H4 (cell line): ENCODE results near the gene KATNIP. TPM values are rescaled to one million over a fixed set of nuclear protein-coding genes. Genes with fewer than 3 reads are reported as not detected.

Experiments
- DNase-seq: peaks from one replicate; pipeline ENCODE4 v3.0.0-alpha.2; 2015; ENCODE audit warnings: low spot score
- total RNA-seq: library from RNA; depleted of rRNA; stranded (reverse); fragments of >200 nt; shearing (Covaris generic); gene quantifications from 2 replicates; pipeline ENCODE4 v1.2.3, GENCODE V29; 2014; rRNA removed

KATNIP gene
- total RNA-seq, 1 experiment from 2014 or later = 8.4 TPM

DNA sequence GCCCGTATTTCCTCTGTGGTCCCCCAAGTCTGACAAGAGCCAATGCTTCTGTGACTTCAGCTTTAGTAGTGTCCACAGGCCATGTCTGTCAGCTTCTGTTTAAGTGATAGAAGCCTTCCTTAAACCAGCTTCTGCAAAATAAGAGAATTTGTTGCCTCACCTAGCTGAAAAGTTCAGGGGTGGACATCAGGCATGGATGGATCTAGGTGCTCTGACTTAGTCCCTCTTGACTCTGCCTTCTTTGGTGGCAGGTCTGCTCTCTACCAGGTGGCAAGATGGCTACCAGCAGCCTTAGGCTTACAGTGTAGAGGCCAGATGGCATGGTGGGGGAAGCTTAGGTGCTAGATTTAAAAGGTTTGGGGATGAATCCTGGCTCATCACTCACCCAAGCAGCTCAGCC, 33.7 kb downstream of the KATNIP start:
- DNase-seq = no peak

- DNase-seq = no peak
These were observed 35.3 kb downstream of the KATNIP start for GRCh38 chr16:27585200-27585599.

DNA sequence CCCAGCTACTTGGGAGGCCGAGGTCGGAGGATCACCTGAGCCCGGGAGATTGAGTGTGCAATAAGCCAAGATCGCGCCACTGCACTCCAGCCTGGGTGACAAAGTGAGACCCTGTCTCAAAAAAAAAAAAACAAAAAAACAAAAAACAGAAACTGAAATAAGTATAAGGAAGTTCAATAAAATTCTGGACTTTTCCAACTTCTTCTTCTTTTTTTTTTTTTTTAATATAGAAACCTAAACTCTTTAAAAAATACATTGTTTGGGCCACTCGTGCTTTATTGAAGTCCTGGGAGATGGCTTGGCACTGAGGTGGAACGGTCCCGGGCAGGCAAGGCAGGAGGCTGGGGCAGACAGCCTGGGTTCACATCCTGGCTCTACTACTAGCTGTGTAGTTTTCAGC, 36.8 kb downstream of the KATNIP start:
- DNase-seq = no peak

DNA sequence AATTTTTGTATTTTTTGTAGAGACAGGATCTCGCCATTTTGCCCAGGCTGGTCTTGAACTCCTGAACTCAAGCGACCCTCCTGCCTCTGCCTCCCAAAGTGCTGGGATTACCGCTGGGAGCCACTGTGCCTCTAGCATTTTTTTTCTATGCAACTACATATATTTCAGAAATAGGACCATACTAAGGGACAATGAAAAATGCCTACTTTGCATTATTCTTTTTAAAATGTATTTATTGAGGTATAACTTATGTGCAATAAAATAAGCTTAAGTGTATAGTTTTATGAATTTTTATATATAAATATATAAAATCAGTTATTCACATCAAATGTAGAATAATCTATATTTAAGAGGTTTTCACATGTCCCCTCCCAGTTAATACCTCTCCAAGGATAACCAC, 38.1 kb downstream of the KATNIP start:
- no peak for DNase-seq

- no peak for DNase-seq
These were observed 41.9 kb downstream of the KATNIP start for GRCh38 chr16:27591837-27592236.

- DNase-seq = no peak
These were observed 45.5 kb downstream of the KATNIP start for GRCh38 chr16:27595475-27595874.

- DNase-seq = no peak
These were observed 46.0 kb downstream of the KATNIP start for GRCh38 chr16:27595993-27596392.

DNA sequence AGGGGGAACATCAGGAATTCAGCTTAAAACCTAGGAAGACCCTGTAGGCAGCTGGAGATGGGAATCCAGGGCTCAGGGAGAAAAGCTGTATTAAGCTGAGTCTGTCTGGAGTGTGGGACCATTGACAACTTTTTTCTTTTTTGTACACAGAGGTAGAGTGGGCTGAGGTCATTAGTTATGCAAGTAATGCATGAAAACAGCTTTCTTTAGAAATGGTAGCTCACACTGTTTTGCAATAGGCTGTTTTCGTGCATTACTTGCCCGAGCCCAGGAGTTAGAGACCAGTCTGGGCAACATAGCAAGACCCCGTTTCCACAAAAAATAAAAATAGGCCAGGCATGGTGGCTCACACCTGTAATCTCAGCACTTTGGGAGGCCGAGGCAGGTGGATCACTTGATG, 46.5 kb downstream of the KATNIP start:
- no peak for DNase-seq

DNA sequence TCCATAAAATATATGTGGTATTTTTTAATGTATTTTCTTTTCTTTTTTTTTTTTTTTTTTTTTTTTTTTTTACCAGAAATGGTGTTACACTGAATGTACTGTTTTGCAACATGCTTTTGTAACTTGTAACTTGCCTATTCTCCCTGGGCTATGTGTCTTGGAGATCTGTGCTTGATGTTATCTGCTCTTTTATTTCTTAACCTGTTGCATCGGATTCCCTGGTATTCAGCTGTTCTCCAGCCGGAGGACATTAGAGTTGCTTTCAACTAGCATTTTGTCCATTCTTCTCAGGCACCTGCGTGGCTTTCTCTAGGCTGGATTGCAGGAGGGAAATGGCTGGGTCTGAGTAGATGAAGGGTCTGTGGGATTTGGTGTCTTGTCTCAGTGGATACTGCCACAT, 47.4 kb downstream of the KATNIP start:
- DNase-seq = no peak

DNA sequence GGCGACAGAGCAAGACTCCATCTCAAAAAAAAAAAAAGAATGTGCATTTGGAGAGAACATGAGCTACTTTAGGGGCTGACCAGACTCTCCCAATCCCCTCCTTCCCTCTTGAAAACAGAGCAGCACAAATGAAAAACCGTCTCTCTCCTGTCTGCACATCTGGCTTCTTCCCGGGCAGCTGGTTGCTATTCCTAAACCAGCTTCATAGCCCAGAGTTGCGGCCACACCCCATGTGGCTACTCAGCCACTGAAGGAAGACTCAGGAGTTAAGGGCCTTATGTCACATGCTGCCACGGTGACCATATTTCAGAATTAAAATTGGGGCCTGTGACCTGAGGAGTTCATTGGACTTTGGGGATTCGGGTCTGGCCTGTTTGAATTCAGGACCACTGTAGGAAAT, 48.3 kb downstream of the KATNIP start:
- no peak for DNase-seq

DNA sequence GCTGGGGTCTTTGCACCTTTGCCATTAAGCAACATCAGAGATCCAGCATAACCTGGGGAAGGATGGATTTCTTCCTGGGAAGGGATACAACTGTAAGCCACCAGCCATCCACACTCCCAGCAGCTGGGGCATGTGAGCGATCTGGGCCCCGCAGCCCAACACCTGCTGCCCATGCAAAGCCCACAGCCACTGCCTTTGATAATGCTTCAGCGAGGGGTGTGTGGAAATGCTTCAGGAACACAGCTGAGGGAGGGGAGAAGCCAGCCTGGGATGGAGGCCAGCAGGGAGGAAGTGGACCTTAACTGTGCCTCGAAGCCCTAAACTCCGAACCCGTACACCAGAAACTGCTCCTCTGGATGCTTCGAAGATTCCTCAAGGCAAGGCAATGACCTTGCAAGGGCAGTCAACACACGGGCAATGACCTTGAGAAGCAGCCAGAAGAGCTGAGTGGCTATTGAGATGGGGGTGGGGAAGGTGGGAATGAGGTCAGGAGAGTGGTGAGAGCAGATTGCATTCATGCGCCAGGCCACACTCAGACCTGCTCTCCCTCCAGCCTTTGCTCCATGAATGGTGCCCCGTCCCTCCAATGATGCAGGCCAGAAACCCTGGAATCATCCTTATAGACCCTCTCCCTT, 49.1 kb downstream of the KATNIP start:
- no peak for DNase-seq

DNA sequence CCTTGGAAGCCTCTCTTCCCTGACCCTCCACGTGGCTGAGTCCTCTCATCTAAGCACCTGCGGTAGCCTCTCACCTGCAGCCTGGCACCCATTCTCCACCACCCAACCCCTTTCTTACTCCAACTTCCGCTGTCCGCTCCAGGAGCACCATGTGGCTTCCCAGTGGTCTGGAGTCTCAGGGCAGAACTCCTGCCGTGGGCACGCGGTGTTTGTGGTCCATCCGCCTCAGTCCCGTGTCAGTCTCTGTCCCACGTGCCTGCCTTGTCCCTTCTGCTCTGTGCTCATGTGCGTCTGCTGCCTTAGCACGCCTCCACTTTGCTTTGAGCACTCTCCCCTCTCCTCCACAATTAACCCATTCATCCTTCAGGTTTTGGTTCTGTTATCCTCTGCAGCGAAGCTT, 49.7 kb downstream of the KATNIP start:
- DNase-seq = no peak

Other genes with a start within 250 kb of the KATNIP start
- 8.5 and 9.0 TPM in 2 replicates for gene IL4R, start 236.2 kb upstream of the KATNIP start, total RNA-seq
- gene IL21R, start 148.0 kb upstream of the KATNIP start, total RNA-seq = 1.0 and 2.2 TPM in 2 replicates
- 32.2 and 34.3 TPM in 2 replicates for gene GTF3C1, start 231 bp upstream of the KATNIP start, total RNA-seq